Body of pancreas (tissue), 4 donors: ENCODE results near the gene DTWD2.

Experiments used
- POLR2A ChIP-seq, 3 donors: fragments of 450-650 bp; IDR thresholded peaks; one replicate each; pipeline ENCODE4 v1.6.1; 2016; ENCODE audit warnings: antibody characterized with exemption in 3 of 3, mild to moderate bottlenecking in 2 of 3
- TF ChIP-seq, protein P1 (sequence below), 7 experiments: fragments of 450-650 bp in 4 of 7; fragments of 200-600 bp in 3 of 7; sonication (generic) in 3 of 7; IDR thresholded peaks; one replicate each; pipeline ENCODE4 v1.5.1; 2016 to 2019; ENCODE audit warnings: antibody characterized with exemption in 7 of 7

DNA sequence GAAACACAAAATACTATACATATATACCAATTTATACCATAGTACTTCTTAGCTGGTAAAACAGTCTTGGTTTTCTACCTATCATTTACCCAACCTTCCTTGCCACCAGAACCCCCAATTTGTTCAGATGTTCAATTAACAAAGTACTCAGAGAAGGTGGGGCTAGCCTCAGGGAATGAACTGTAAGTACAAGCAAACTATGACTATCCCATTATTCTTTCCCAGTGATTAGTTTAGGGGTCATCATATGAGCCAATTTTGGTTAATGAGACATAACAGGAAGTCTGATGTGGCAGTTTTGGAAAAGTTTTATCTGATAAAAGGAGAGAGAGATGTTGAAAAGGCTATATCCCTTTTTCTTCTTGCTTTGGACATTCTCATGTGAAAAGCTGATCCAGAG, 125.8 kb downstream of the DTWD2 start:
- TF ChIP-seq, protein P1, sequence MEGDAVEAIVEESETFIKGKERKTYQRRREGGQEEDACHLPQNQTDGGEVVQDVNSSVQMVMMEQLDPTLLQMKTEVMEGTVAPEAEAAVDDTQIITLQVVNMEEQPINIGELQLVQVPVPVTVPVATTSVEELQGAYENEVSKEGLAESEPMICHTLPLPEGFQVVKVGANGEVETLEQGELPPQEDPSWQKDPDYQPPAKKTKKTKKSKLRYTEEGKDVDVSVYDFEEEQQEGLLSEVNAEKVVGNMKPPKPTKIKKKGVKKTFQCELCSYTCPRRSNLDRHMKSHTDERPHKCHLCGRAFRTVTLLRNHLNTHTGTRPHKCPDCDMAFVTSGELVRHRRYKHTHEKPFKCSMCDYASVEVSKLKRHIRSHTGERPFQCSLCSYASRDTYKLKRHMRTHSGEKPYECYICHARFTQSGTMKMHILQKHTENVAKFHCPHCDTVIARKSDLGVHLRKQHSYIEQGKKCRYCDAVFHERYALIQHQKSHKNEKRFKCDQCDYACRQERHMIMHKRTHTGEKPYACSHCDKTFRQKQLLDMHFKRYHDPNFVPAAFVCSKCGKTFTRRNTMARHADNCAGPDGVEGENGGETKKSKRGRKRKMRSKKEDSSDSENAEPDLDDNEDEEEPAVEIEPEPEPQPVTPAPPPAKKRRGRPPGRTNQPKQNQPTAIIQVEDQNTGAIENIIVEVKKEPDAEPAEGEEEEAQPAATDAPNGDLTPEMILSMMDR (IDR thresholded peaks at IDR 0.05) = no peak
- TF ChIP-seq POLR2A (IDR thresholded peaks at IDR 0.05) = no peak
